NCI-H2196 (cell line): ENCODE data around the gene SCAMP4.
"Not testable (repeated sequence)": the region's sequence is repeated elsewhere in the genome, so short reads cannot be mapped to it uniquely, and the experiment has no call there.

Experiments used
- DNase-seq: peaks from one replicate; lab custom pipeline; 2025; ENCODE audit not compliant: unreplicated experiment; lab: John Stamatoyannopoulos, UW

SCAMP4 gene

DNA sequence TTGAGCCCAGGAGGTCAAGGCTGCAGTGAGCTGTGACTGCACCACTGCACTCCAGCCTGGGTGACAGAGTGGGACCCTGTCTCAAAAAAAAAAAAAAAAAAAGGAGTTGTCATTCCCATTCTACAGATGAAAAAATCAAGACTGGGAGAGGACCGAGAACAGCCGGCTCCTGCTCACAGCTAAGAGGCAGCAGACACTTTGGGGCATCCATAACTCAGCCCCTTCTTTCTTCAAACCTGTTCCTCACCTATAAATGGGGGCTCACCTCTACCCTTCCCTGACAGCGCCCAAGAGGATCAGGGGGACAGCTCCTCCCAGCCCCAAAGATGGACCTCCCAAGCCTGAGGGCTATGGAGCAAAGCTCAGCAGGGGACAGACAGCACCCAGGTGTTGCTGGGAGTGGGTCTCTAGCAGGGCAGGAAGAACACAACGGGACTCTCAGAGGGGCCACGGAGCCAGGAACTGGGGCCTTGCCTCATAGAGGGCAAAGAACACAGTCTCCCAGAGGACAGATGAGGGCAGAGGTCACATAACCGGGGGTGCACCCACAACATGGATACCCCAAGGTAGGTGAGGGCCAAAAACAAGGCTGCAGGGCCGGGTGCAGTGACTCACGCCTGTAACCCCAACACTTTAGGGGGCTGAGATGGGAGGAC lies 38.4 kb upstream of the SCAMP4 start:
- DNase-seq, result no peak

GRCh38 chr19:1867349-1867724 lies 37.9 kb upstream of the SCAMP4 start:
- no peak for DNase-seq

DNA sequence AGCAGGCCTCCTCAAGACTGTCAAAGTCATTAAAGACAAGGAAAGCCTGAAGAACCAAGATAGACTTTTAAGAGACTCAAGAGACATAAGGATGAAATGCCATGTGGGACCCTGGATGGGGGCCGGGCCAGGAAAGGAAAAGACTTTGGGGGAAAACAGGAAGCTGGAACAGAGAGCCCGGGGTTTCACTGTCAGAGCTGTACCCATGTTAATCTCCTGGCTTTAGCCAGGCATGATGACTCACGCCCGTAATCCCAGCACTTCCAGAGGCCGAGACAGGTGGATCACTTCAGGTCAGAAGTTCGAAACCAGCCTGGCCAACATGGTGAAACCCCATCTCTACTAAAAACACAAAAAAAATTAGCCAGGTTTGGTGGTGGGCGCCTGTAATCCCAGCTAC lies 36.2 kb upstream of the SCAMP4 start:
- no peak for DNase-seq

DNA sequence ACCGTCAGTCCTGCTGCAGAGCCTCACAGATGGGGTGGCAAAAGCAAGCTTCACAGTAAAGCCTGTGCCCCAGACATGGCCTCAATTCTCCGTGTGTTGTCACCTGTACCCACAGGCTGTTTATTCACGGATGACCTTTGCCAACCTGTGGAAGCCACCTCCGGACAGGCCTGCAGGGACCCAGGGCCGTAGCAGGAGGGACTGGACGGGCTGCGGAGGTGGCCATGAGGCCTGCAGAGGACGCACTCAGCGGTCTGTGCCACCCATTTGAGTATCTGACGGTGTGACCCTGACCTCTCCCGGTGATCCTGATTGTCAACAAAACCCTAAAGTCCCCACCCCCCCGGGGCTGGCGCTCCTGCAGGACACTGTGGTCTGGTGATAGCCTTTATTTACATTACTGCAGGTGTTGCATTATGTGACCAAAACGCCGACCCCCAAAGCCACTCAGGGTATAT lies 34.0 kb upstream of the SCAMP4 start:
- no peak for DNase-seq

DNA sequence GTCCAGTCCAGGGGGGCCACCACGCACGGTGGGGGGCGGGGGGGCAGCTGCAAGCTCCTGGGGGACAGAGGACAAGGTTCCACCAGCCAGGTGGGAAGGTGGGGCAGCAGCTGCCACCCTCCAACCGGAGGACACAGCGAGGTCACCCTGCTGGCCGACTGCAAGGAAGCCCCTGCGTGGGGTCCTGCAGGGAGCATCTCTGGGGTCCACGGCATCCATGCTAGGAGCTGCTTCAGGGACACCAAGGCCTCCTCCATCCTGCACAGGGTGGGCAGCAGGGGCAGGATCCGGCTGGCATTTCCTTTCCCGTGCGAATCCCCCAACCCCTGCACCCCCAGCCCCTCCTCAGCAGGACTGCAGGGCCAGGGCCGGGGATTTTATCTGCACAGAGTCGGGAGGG lies 33.6 kb upstream of the SCAMP4 start:
- DNase-seq, result no peak

DNA sequence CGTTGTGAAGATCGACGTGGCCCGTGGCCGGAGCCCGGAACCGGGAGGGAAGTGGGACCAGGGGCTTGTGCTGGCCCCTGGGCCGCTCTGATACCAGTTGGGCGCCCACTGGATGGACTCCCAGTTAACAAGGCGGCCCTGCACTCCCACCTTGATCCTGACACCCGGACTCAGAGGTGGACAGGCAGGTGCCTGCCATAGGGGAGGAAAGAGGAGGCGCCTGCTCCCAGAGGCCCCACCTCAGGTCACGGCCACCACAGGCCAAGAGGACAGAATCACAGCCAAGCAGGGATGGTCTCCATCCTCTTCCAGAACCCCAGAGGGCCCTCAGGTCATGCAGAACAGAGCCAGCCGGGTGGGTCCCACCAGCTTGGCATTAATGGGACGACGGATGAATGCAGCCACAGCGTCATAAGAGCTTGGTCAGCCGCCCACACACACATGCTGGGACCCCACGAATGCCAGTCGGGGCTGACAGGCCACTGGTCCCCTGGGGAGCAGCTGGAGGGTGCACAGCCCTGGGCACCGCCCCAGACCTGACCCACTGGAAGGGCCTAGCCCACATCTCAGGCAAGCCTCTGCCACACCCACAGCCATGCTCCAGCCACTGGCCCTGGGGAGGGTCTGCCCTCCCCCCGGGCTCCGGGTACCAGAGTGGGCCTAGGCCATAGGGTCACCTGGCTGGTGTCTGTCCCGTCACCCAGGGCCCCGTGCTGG lies 32.2 kb upstream of the SCAMP4 start:
- DNase-seq, result no peak

- peak; percentile 72 for DNase-seq
These were observed 31.4 kb upstream of the SCAMP4 start for GRCh38 chr19:1873524-1874473.

- no peak for DNase-seq
These were observed 30.5 kb upstream of the SCAMP4 start for GRCh38 chr19:1874554-1875185.

- not testable (repeated sequence) for DNase-seq
These were observed 29.9 kb upstream of the SCAMP4 start for GRCh38 chr19:1875265-1875645.

GRCh38 chr19:1875646-1876495 lies 29.3 kb upstream of the SCAMP4 start:
- DNase-seq, result peak; percentile 95

GRCh38 chr19:1876496-1877279 lies 28.5 kb upstream of the SCAMP4 start:
- DNase-seq, result not testable (repeated sequence)

- DNase-seq, result not testable (repeated sequence)
These were observed 27.9 kb upstream of the SCAMP4 start for GRCh38 chr19:1877280-1877660.

DNA sequence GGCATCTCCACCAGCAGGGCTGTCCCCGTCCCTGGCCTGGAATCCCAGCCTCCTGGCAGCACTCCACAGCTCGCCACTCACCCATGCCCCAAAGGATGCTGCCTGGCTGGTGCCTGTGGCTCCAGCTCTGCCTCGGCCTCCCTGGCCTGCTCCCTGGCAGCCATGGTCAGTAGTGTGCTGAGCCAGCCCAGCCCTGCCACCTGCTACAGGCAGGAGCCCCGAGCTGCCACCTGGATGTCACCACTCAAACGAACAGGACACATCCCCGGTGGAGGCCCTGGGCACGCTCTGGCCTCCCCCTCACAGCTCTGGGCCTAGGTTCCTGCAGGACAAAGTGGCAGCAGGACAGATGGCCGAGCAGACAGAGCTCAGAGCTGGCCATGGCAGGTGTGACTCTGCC lies 26.6 kb upstream of the SCAMP4 start:
- DNase-seq, result not testable (repeated sequence)

- not testable (repeated sequence) for DNase-seq
These were observed 25.2 kb upstream of the SCAMP4 start for GRCh38 chr19:1879982-1880381.

DNA sequence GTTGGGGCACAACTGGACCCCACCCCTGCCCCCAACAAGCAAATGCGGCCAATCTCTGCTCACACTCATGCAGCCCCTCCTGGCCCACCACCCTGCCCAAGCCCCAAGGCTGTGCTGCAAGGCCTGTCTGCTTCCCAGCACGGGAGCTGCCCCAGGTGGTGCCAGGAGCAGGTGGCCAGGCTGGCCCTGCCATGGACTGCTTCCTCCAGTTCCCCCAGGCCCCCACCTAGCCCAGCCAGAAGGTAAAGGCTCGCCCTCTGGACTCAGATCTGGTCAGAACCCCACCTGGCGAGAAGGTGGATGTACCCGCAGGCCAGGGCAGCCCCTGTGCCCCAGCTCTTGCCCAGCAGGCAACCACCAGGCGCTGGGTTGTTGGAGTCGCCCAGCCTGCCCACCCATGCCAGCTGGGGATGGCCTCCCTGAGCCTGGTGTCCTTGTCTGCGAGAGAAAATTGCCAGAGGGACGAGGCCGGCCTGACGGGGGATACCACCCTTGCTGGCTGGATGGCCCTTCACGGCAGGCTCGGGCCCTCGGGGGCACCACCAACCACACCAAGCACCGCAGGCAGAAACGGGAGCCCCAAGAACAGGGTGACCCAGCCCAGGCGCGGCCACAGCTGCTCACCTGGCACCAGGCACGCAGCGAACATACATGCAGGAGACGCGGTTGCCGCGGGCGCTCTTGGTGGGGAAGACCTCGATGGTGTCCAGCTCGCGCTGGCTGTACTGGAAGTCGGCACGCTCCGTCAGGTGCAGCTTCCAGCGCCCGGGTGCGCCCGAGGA lies 24.4 kb upstream of the SCAMP4 start:
- DNase-seq, result no peak

DNA sequence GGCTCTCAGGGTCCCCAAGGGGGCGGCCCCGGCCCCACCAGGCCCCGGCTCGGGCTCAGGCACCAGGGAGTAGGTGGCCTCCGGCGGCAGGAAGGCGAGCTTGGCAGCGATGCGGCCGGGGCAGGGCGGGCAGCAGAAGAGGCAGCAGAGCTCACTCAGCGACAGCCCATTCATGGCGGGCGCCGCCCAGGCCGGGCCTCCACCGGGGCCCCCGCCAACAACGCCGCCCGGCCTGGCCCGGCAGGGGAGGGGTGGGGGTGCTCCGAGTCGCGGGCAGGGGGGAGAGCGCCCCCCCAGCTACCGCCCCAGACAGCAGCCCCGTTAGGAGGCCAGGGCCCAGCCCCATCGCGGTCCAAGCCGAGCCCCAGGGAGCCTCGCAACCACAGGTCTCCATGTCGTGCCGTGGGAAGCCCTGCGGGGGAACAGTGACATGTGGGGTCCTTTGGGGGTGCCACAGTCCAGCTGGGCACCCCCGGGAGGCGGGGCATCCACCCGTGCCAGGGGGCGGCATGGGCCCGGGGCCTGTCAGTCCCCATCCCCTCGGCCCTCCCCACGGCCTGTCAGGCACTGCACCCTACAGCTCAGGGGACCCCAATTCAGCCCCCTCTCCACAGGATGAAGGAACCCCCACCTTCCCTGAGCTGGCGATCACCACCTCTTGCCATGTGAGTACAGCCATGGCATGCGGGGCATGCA lies 23.7 kb upstream of the SCAMP4 start:
- not testable (repeated sequence) for DNase-seq

DNA sequence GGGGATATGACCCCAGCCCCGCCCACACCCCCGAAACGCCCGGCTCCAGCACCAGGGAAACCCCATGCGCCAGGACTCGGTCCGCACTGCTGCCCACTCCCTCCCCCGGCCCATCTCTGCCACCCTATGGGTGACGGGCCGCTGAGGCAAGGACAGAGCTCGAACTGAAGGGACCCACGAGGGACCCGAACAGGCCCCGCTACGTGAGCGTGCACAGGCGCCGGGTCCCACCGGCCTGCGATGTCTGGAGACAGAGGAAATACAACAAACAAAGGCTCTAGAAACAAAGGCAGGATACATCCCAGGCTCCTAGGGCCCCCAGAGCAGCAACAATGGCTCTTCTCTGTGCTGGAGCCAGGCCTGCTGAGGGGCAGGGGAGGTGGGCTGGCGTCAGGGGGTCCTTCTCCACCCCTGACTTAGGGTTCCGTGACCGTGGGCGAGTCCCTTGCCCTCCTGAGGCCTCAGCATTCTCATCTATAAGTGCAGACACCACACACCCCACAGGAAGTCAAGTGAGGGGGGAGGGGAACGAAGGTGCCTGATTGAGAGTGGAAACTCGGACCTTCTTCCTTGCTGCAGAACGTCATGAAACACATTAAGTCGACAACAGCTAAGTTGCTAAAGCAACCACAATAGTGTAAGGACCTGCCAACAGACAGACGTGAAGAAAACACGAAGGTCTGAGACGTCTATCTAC lies 23.0 kb upstream of the SCAMP4 start:
- no peak for DNase-seq
